ENCODE data around the gene HHIP. TPM values are rescaled to one million over a fixed set of nuclear protein-coding genes. Genes with fewer than 3 reads are reported as not detected.

The HHIP gene
- total RNA-seq, 1 experiment from 2014 or later: 0.28 TPM

GRCh38 chr4:144733566-144733965 is 87.6 kb downstream of the HHIP start:
- no TSS peak for BruUV-seq (replicated peaks)

GRCh38 chr4:144734522-144734921 is 88.6 kb downstream of the HHIP start:
- DNase-seq (ENCODE audit: low spot score): no peak
- TF ChIP-seq EZH2 (IDR thresholded peaks at IDR 0.05; ENCODE audit: borderline replicate concordance, low read depth, low read length, poor library complexity, severe bottlenecking): no peak
- no peak for TF ChIP-seq CTCF (conservative IDR thresholded peaks at IDR 0.05; ENCODE audit: low read depth, low read length)
- H3K4me1 ChIP-seq (ENCODE audit: insufficient read depth, low read length, poor library complexity, severe bottlenecking): no peaks in the 10 kb centered on the region
- BruUV-seq (replicated peaks): no TSS peak
- H3K27ac ChIP-seq (ENCODE audit: low read depth, low read length, poor library complexity, severe bottlenecking): no peak overlapping the region
- intact Hi-C loops (cut with micrococcal nuclease; ENCODE audit: unreplicated experiment): no loop called here
- H3K9me3 ChIP-seq (ENCODE audit: low read depth, low read length, poor library complexity, severe bottlenecking): no peaks in the 10 kb centered on the region
- ChIA-PET POLR2A (ENCODE audit: low non-redundant PET) (no interaction called here), CTCF (no interaction called here)
- no peaks in the 10 kb centered on the region for H3K27me3 ChIP-seq (replicated peaks; ENCODE audit: insufficient read depth, low read depth, low read length, poor library complexity)
- no peaks in the 10 kb centered on the region for H3K36me3 ChIP-seq (ENCODE audit: insufficient read depth, low read length, poor library complexity, severe bottlenecking)
- H3K4me3 ChIP-seq (ENCODE audit: low read depth, low read length, poor library complexity, severe bottlenecking): no peak overlapping the region

More at GRCh38 chr4:144733566-144733965, 87.6 kb downstream of the HHIP start:
- H3K9me3 ChIP-seq (ENCODE audit: low read depth, low read length, poor library complexity, severe bottlenecking): no peaks in the 10 kb centered on the region
- TF ChIP-seq CTCF (conservative IDR thresholded peaks at IDR 0.05; ENCODE audit: low read depth, low read length): no peak
- no peak for TF ChIP-seq EZH2 (IDR thresholded peaks at IDR 0.05; ENCODE audit: borderline replicate concordance, low read depth, low read length, poor library complexity, severe bottlenecking)
- ChIA-PET POLR2A (ENCODE audit: low non-redundant PET) (no interaction called here), CTCF (no interaction called here)
- H3K36me3 ChIP-seq (ENCODE audit: insufficient read depth, low read length, poor library complexity, severe bottlenecking): no peaks in the 10 kb centered on the region
- no peak overlapping the region for H3K27ac ChIP-seq (ENCODE audit: low read depth, low read length, poor library complexity, severe bottlenecking)
- H3K27me3 ChIP-seq (replicated peaks; ENCODE audit: insufficient read depth, low read depth, low read length, poor library complexity): no peaks in the 10 kb centered on the region
- H3K4me1 ChIP-seq (ENCODE audit: insufficient read depth, low read length, poor library complexity, severe bottlenecking): no peaks in the 10 kb centered on the region
- intact Hi-C loops (cut with micrococcal nuclease; ENCODE audit: unreplicated experiment): no loop called here
- DNase-seq (ENCODE audit: low spot score): no peak
- no peak overlapping the region for H3K4me3 ChIP-seq (ENCODE audit: low read depth, low read length, poor library complexity, severe bottlenecking)

- Histone ChIP-seq H3K4me1 (ENCODE audit: insufficient read depth, low read length, poor library complexity, severe bottlenecking) (no peaks in the 10 kb centered on the region), H3K36me3 (ENCODE audit: insufficient read depth, low read length, poor library complexity, severe bottlenecking) (no peaks in the 10 kb centered on the region), H3K9me3 (ENCODE audit: low read depth, low read length, poor library complexity, severe bottlenecking) (no peaks in the 10 kb centered on the region), H3K27ac (ENCODE audit: low read depth, low read length, poor library complexity, severe bottlenecking) (no peak overlapping the region), H3K27me3 (replicated peaks; ENCODE audit: insufficient read depth, low read depth, low read length, poor library complexity) (no peaks in the 10 kb centered on the region), H3K4me3 (ENCODE audit: low read depth, low read length, poor library complexity, severe bottlenecking) (no peak overlapping the region)
- POLR2A ChIA-PET (ENCODE audit: low non-redundant PET): no interaction called here
- no peak for DNase-seq (ENCODE audit: low spot score)
- intact Hi-C loops (cut with micrococcal nuclease; ENCODE audit: unreplicated experiment): no loop called here
- CTCF ChIA-PET: no interaction called here
- no TSS peak for BruUV-seq (replicated peaks)
- TF ChIP-seq CTCF (conservative IDR thresholded peaks at IDR 0.05; ENCODE audit: low read depth, low read length) (no peak), EZH2 (IDR thresholded peaks at IDR 0.05; ENCODE audit: borderline replicate concordance, low read depth, low read length, poor library complexity, severe bottlenecking) (no peak)
Observed at GRCh38 chr4:144738649-144739048, 92.7 kb downstream of the HHIP start.

Measured in A673 (cell line).